ENCODE results near the gene UGT8.
A peak's percentile ranks its signal among the peaks of the same experiment; 100 is the strongest.
"Not testable (repeated sequence)": the region's sequence is repeated elsewhere in the genome, so short reads cannot be mapped to it uniquely, and the experiment has no call there.

The UGT8 gene

GRCh38 chr4:114606245-114606644, 7.6 kb downstream of the UGT8 start:
- DNase-seq (ENCODE audit: low spot score), result no peak

- DNase-seq (ENCODE audit: low spot score), result no peak
Measured at GRCh38 chr4:114607056-114607455, 8.4 kb downstream of the UGT8 start.

- peak; percentile 6 for DNase-seq (ENCODE audit: low spot score)
Measured at GRCh38 chr4:114613560-114613959, 15.0 kb downstream of the UGT8 start.

- peak; percentile 73 for DNase-seq (ENCODE audit: low spot score)
Measured at GRCh38 chr4:114615435-114615834, 16.8 kb downstream of the UGT8 start.

- DNase-seq (ENCODE audit: low spot score), result peak; percentile 64
Measured at GRCh38 chr4:114616036-114616435, 17.4 kb downstream of the UGT8 start.

GRCh38 chr4:114626196-114626595, 27.6 kb downstream of the UGT8 start:
- DNase-seq (ENCODE audit: low spot score), result no peak

GRCh38 chr4:114636192-114636935, 37.8 kb downstream of the UGT8 start:
- no peak for DNase-seq (ENCODE audit: low spot score)

- peak; percentile 21 for DNase-seq (ENCODE audit: low spot score)
Measured at GRCh38 chr4:114642173-114642780, 43.7 kb downstream of the UGT8 start.

GRCh38 chr4:114649908-114650307, 51.3 kb downstream of the UGT8 start:
- DNase-seq (ENCODE audit: low spot score), result no peak

GRCh38 chr4:114653675-114654074, 55.1 kb downstream of the UGT8 start:
- no peak for DNase-seq (ENCODE audit: low spot score)

- DNase-seq (ENCODE audit: low spot score), result no peak
Measured at GRCh38 chr4:114654592-114654991, 56.0 kb downstream of the UGT8 start.

- DNase-seq (ENCODE audit: low spot score), result no peak
Measured at GRCh38 chr4:114658179-114658578, 59.6 kb downstream of the UGT8 start.

- DNase-seq (ENCODE audit: low spot score), result no peak
Measured at GRCh38 chr4:114658776-114659175, 60.2 kb downstream of the UGT8 start.

GRCh38 chr4:114659386-114660008, 60.9 kb downstream of the UGT8 start:
- peak; percentile 74 for DNase-seq (ENCODE audit: low spot score)

- DNase-seq (ENCODE audit: low spot score), result no peak
Measured at GRCh38 chr4:114663083-114663482, 64.5 kb downstream of the UGT8 start.

- no peak for DNase-seq (ENCODE audit: low spot score)
Measured at GRCh38 chr4:114668577-114668976, 70.0 kb downstream of the UGT8 start.

- not testable (repeated sequence) for DNase-seq (ENCODE audit: low spot score)
Measured at GRCh38 chr4:114670733-114671132, 72.1 kb downstream of the UGT8 start.

GRCh38 chr4:114673306-114673705, 74.7 kb downstream of the UGT8 start:
- DNase-seq (ENCODE audit: low spot score), result peak; percentile 57

GRCh38 chr4:114674080-114674479, 75.5 kb downstream of the UGT8 start:
- DNase-seq (ENCODE audit: low spot score), result no peak

- DNase-seq (ENCODE audit: low spot score), result no peak
Measured at GRCh38 chr4:114677346-114677979, 78.9 kb downstream of the UGT8 start.

GRCh38 chr4:114684462-114684861, 85.9 kb downstream of the UGT8 start:
- DNase-seq (ENCODE audit: low spot score), result no peak

GRCh38 chr4:114688059-114688458, 89.5 kb downstream of the UGT8 start:
- DNase-seq (ENCODE audit: low spot score), result no peak

- no peak for DNase-seq (ENCODE audit: low spot score)
Measured at GRCh38 chr4:114690571-114690970, 92.0 kb downstream of the UGT8 start.
